Immature natural killer cell (primary cell): ENCODE results near the gene WDPCP. TPM values are rescaled to one million over a fixed set of nuclear protein-coding genes. Genes with fewer than 3 reads are reported as not detected.

ENCODE experiments used
- polyA plus RNA-seq, 3 donors: library from polyadenylated mRNA; unstranded; fragments of 300-500 nt; fragmentation: Illumina TruSeq; gene quantifications; one replicate each; pipeline ENCODE4 v1.2.3, GENCODE V29; 2021

WDPCP gene
- polyA plus RNA-seq, 3 donors from 2014 or later, result 4.3 to 7.7 (median 5.6) TPM

Other genes with a start within 250 kb of the WDPCP start
- gene MDH1, start 486 bp upstream of the WDPCP start, polyA plus RNA-seq, result 100 to 1,000 TPM; 223 to 320 (median 236) TPM